Measurements from ENCODE around the gene ZNF530.

The ZNF530 gene

DNA sequence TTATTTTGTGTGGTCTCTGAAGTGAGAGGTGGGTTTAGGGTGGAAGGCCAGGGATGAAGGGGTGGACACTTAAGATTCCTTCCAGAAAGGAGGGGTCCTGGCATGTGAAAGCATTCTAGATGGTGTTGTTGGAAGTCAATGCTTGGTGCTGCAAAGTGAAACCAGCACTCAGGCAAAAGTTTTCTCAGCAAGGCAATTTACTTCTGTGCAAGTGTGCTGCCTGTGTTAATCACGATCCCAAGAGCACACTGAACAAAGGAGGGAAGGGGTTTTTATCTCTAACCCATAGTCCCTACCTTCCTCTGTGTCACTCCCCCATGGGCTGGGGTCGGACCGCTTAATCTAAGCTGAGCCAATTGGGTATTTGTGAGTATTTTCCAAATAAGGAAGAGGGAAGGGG lies 15.7 kb downstream of the ZNF530 start:
- DNase-seq, result no peak

GRCh38 chr19:57620673-57621348 lies 21.1 kb downstream of the ZNF530 start:
- DNase-seq, result no peak

DNA sequence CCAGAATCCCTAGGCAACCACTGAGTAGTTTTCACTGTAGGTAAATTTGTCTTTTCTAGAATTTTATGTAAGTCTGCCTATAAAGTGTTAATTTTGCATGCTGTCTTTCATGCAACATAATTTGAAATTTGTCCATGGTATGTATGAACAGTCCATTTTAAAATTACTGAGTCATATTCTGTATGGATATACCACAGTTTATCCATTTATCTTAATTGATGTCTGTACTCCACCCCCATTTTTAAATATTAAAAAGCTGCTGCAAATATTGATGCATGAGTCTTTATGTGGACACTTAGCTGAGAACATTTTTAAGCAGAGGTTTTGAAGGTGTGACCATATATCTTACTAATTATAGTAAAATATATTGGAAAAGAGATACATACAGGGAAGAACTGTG lies 23.4 kb downstream of the ZNF530 start:
- DNase-seq, result no peak

DNA sequence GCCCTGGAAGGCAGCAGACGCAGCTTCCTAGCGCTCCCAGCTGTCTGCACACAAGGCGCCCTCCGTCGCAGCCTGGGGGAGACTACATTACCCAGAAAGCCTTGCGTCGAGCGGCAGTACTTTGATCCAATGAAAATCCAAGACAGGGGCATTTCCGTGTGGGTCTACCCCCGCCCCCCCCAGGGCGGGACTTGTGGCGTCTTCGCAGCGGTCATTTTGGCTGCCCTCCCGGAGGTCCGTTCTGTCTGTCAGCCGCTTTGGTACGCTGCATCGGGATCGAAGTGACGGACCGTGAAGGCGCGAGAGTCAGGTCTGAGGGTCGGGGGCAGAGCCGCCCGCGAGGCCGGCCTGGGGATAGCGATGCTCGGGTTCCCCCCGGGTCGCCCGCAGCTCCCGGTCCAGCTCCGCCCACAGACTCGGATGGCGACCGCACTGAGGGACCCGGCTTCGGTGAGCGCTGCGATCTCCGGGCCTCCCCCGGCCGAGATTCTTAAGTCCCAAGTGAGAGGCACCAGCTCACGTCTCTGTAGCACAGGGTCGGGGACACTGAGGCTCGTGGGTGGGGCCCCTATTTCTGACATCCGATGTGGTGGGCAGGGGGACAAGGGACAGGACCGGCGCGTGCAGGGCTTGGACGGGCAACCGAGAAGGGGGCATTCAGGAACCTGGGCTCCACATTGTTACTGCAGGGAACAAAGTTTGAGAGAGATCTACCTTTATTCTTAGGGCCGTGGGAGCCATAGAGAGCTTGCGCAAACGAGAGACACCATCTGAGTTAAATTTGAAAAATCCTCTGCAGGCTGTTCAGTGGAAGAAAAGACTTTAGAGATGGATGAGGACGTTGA lies 33.5 kb downstream of the ZNF530 start, which contains the start of gene ZNF211:
Gene ZNF211, plus strand, starts transcription at position 182 of the 845 bp plus-strand sequence. Its CDS starts 179 bp downstream, at position 361.
- peak; percentile 81 for DNase-seq

GRCh38 chr19:57633832-57634131 lies 34.1 kb downstream of the ZNF530 start:
- no peak for DNase-seq

DNA sequence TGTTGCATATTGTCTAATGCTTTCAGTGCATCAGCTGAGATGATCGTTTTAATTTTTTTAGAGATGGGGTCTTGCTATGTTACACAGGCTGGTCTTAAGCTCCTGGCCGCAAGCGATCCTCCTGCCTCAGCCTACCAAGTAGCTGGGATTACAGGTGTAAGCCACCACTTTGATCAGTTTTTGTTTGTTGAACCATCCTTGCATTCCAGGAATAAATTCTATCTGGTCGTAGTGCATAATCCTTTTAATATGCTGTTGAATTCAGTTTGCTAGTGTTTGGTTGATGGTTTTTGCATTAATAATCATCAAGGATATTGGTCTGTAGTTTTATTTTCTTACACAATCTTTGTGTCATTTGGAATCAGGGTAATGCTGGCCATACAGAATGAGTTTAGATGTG lies 37.7 kb downstream of the ZNF530 start:
- DNase-seq, result no peak

- no peak for DNase-seq
Measured at GRCh38 chr19:57641715-57642234, 42.1 kb downstream of the ZNF530 start.

DNA sequence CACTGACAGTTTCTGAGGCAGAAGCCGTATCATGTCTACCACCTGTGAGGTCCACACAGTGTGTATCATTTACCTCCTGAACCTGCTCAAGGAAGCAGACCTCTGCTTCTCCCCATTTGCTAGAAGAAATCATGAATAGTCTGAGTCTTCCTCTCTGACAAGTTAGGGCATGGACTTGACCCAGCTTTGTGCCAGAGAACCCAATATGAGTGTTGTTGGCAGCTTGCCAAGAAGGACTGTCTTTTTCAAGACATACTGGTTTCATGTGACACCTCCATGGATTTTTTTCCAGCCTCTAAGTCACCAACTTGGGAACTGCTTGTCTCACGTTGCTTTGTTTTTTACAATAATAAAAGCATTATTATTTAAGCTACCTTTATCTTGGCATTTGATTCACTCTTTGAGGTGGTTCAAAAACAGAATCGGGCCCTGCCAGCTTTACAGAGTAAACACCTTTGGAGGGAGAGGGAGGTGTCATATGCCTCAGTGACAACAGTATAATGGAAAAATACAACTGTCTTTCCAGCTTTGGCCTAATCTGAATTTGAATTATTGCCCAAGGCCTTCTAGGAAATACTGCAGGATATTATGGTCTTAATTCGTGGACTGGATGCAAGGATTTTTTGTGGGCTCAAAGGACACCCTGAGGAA lies 42.8 kb downstream of the ZNF530 start:
- DNase-seq, result no peak

- no peak for DNase-seq
Measured at GRCh38 chr19:57643734-57644133, 44.0 kb downstream of the ZNF530 start.

DNA sequence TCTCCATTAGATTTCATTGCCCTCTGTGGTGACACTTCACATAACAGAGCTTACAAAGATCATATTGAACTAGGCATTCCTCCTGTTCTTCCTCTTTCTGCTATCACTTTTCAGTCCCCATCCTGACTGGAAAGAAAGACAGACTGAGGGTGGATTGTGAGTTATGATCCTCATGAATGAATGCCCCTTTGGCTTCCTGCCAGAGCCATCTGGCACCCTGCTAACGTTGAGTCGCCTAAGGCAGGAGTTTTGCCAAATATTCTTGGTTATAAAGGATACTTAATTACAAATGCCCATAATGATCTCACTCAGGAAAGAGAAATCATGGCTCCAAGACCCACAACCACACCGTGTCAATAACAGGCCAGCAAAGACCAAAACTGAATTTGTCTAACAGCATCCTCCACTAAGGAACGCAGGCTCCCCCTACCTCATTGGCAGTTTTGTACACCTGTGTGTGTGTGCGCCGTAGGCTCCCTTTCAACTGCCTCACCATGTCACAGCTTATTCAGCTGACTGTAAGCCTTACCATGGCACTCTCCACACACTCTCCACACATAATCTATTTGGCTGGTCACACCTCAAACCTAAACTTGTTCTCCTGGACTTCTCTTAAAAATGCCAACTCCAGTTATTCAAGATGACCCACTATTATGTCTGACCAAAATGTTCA lies 48.8 kb downstream of the ZNF530 start:
- DNase-seq, result no peak

DNA sequence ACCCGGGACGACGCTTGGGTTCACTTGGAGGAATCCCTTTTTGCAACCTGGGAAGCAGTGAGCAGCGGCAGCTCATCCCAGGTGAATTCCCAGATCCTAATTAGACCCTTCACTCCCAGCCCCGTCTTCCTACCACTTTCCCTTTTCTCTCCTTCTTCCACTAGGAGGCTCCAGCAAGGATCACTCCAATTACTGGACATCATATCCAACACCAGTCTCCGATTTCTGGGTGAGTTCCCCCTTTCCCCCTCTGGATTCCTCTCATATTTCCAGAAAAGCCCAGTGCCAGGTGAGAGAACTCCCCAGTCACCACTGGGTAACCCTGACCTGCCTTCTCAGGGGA lies 51.9 kb downstream of the ZNF530 start:
- DNase-seq, result no peak

DNA sequence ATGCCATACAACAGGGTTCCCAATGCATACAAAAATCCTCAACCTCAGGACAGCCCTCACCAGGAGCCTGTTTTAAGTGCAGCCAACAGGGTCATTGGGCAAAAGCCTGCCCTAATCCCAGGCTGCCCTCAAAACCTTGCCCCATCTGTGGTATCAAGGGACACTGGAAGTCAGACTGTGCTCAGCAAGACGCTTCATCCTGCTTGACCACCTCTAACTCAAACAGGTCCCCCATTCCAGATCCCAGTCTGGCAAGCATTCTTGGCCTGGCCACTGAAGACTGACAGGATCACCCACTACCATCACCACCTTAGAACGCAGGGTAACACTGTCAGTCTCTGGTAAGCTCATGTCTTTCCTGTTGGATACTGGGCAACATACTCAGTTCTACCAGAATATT lies 54.0 kb downstream of the ZNF530 start:
- no peak for DNase-seq

DNA sequence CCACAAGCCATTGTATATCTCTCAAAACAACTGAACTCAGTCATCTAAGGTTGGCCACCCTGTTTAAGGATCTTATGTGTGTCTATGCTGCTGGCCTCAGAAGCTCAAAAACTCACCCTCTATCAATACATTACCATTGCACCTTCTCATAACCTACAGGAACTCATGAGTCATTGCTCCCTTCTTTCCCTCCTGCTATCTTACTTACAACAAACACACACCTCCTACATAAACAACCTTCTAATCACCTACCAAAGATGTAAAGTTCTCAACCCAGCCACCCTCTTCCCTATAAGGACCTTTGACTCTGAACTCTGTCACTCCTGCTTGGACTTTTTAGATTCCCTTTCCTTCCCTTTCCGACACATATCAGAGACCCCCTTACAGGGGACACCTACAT lies 55.8 kb downstream of the ZNF530 start:
- DNase-seq, result no peak

- no peak for DNase-seq
Measured at GRCh38 chr19:57656346-57656745, 56.7 kb downstream of the ZNF530 start.
